H9 (cell line): ENCODE data around the gene CNBP. TPM values are rescaled to one million over a fixed set of nuclear protein-coding genes. Genes with fewer than 3 reads are reported as not detected.

Experiments
- DNase-seq: peaks from one replicate; pipeline ENCODE4 v3.0.0-alpha.2; 2017
- H2AFZ ChIP-seq: one replicate; pipeline ENCODE4 v1.6.1; 2013; ENCODE audit warnings: mild to moderate bottlenecking, low read length, control low read depth, moderate library complexity
- H2AK5ac ChIP-seq: 2 replicates; pipeline ENCODE4 v1.6.1; 2013; ENCODE audit warnings: low read length, control low read depth, mixed read lengths; ENCODE audit not compliant: insufficient read length
- H2BK120ac ChIP-seq: one replicate; pipeline ENCODE4 v1.6.1; 2013; ENCODE audit warnings: low read depth, mild to moderate bottlenecking, low read length, control low read depth, inconsistent platforms; ENCODE audit not compliant: poor library complexity, severe bottlenecking
- H2BK12ac ChIP-seq: 2 replicates; pipeline ENCODE4 v1.6.1; 2013; ENCODE audit warnings: low read length, control low read depth, mixed read lengths, low read depth; ENCODE audit not compliant: insufficient read length
- H2BK15ac ChIP-seq: 2 replicates; pipeline ENCODE4 v1.6.1; 2013; ENCODE audit warnings: low read depth, low read length, control low read depth
- H2BK20ac ChIP-seq: one replicate; pipeline ENCODE4 v1.6.1; 2013; ENCODE audit warnings: low read depth, mild to moderate bottlenecking, low read length, control low read depth, inconsistent platforms; ENCODE audit not compliant: poor library complexity, severe bottlenecking
- H2BK5ac ChIP-seq: 2 replicates; pipeline ENCODE4 v1.6.1; 2013; ENCODE audit warnings: low read length, control low read depth, mixed read lengths; ENCODE audit not compliant: insufficient read length
- H3K14ac ChIP-seq: 2 replicates; pipeline ENCODE4 v1.6.1; 2013; ENCODE audit warnings: low read length, control low read depth; ENCODE audit not compliant: insufficient read depth
- H3K18ac ChIP-seq: 2 replicates; pipeline ENCODE4 v1.6.1; 2013; ENCODE audit warnings: low read depth, mild to moderate bottlenecking, mixed read lengths, low read length, control low read depth; ENCODE audit not compliant: insufficient read length
- H3K23ac ChIP-seq: 2 replicates; pipeline ENCODE4 v1.6.1; 2013; ENCODE audit warnings: low read length, control low read depth, mixed read lengths, low read depth; ENCODE audit not compliant: insufficient read length
- H3K23me2 ChIP-seq: 2 replicates; pipeline ENCODE4 v1.6.1; 2013; ENCODE audit warnings: low read depth, mild to moderate bottlenecking, mixed read lengths, low read length, control low read depth; ENCODE audit not compliant: insufficient read length, poor library complexity, severe bottlenecking
- H3K27ac ChIP-seq: 2 replicates; pipeline ENCODE4 v1.5.1; 2013; ENCODE audit warnings: low read length, control low read depth, mixed read lengths, low read depth; ENCODE audit not compliant: insufficient read length
- H3K27me3 ChIP-seq: 2 replicates; pipeline ENCODE4 v1.6.1; 2013; ENCODE audit warnings: low read length, control low read depth, inconsistent platforms; ENCODE audit not compliant: insufficient read depth
- H3K4ac ChIP-seq: 2 replicates; pipeline ENCODE4 v1.6.1; 2013; ENCODE audit warnings: low read depth, mild to moderate bottlenecking, control low read depth, inconsistent platforms, low read length, moderate library complexity
- H3K4me1 ChIP-seq: 2 replicates; pipeline ENCODE4 v1.6.1; 2013; ENCODE audit warnings: low read length, control low read depth, inconsistent platforms; ENCODE audit not compliant: insufficient read depth
- H3K4me2 ChIP-seq: 2 replicates; pipeline ENCODE4 v1.6.1; 2013; ENCODE audit warnings: low read length, control low read depth, mixed read lengths; ENCODE audit not compliant: insufficient read length, insufficient read depth
- H3K56ac ChIP-seq: 2 replicates; pipeline ENCODE4 v1.6.1; 2013; ENCODE audit warnings: low read depth, mild to moderate bottlenecking, mixed read lengths, low read length, control low read depth; ENCODE audit not compliant: insufficient read length
- H3K79me1 ChIP-seq: 2 replicates; pipeline ENCODE4 v1.6.1; 2013; ENCODE audit warnings: low read depth, mild to moderate bottlenecking, moderate library complexity, low read length, control low read depth, inconsistent platforms; ENCODE audit not compliant: insufficient read depth, poor library complexity, severe bottlenecking
- H3K79me2 ChIP-seq: 2 replicates; pipeline ENCODE4 v1.6.1; 2013; ENCODE audit warnings: low read length, control low read depth, inconsistent platforms; ENCODE audit not compliant: insufficient read depth
- H3K9ac ChIP-seq: 2 replicates; pipeline ENCODE4 v1.6.1; 2013; ENCODE audit warnings: low read length, control low read depth, mixed read lengths; ENCODE audit not compliant: insufficient read length; ENCODE audit errors: extremely low read depth
- H3K9me3 ChIP-seq: one replicate; pipeline ENCODE4 v1.6.1; 2013; ENCODE audit warnings: low read depth, low read length, inconsistent platforms; ENCODE audit not compliant: control insufficient read depth
- H3T11ph ChIP-seq: one replicate; pipeline ENCODE4 v1.6.1; 2013; ENCODE audit warnings: mild to moderate bottlenecking, low read length, control low read depth, inconsistent platforms
- H4K20me1 ChIP-seq: one replicate; pipeline ENCODE4 v1.6.1; 2013; ENCODE audit not compliant: control insufficient read depth, insufficient read length, insufficient read depth
- H4K5ac ChIP-seq: 2 replicates; pipeline ENCODE4 v1.6.1; 2013; ENCODE audit warnings: low read depth, mild to moderate bottlenecking, mixed read lengths, low read length, control low read depth; ENCODE audit not compliant: insufficient read length
- H4K8ac ChIP-seq: replicated peaks from 2 replicates; pipeline ENCODE4 v1.6.1; 2013; ENCODE audit warnings: low read length, control low read depth, mixed read lengths, low read depth; ENCODE audit not compliant: insufficient read length
- H4K91ac ChIP-seq: 2 replicates; pipeline ENCODE4 v1.6.1; 2013; ENCODE audit warnings: low read depth, mild to moderate bottlenecking, moderate library complexity, mixed read lengths, low read length, control low read depth; ENCODE audit not compliant: insufficient read length
- H3K27ac Mint-ChIP-seq, 3 experiments: 2 replicates in 2 of 3; 3 replicates in 1 of 3; pipeline ENCODE4 v1.8.0; 2020 to 2021; ENCODE audit warnings: mixed read lengths in 3 of 3, mild to moderate bottlenecking in 1 of 3, moderate library complexity in 1 of 3
- H3K27me3 Mint-ChIP-seq: 2 replicates; pipeline ENCODE4 v1.8.0; 2021; ENCODE audit warnings: low read depth, mild to moderate bottlenecking, moderate library complexity, mixed read lengths
- H3K36me3 Mint-ChIP-seq, 3 experiments: 2 replicates in 2 of 3; 3 replicates in 1 of 3; pipeline ENCODE4 v1.8.0; 2020 to 2021; ENCODE audit warnings: low read depth in 3 of 3, mixed read lengths in 3 of 3; ENCODE audit not compliant: insufficient read depth in 1 of 3
- H3K4me1 Mint-ChIP-seq, 2 experiments: 2 replicates each; pipeline ENCODE4 v1.8.0; 2020; ENCODE audit warnings: mixed read lengths in 2 of 2
- H3K4me3 Mint-ChIP-seq, 2 experiments: 2 replicates in 1 of 2; 3 replicates in 1 of 2; pipeline ENCODE4 v1.8.0; 2020 to 2021; ENCODE audit warnings: mild to moderate bottlenecking in 2 of 2, mixed read lengths in 2 of 2, moderate library complexity in 1 of 2
- H3K9me3 Mint-ChIP-seq, 2 experiments: 2 replicates in 1 of 2; 3 replicates in 1 of 2; pipeline ENCODE4 v1.8.0; 2020; ENCODE audit warnings: mild to moderate bottlenecking in 2 of 2, mixed read lengths in 2 of 2, moderate library complexity in 1 of 2
- WGBS: extraction: QIAGEN DNeasy Blood & Tissue Kit; methylation state at CpG from one replicate; pipeline ENCODE4 v1.1.7; 2013; ENCODE audit warnings: missing lambda C conversion rate, low lambda C conversion rate, mixed read lengths; ENCODE audit not compliant: insufficient read length; ENCODE audit errors: extremely low coverage; 5-methylcytosine and 5-hydroxymethylcytosine counted together
- total RNA-seq: library from RNA; stranded (reverse); gene quantifications from 2 replicates; pipeline ENCODE4 v1.2.1, GENCODE V29; 2021
- TF ChIP-seq, protein P1 (sequence below): fragments of 200-600 bp; sonication (generic); conservative IDR thresholded peaks from 3 replicates; pipeline ENCODE4 v1.8.0; 2021; ENCODE audit warnings: antibody characterized with exemption, mild to moderate bottlenecking

The CNBP gene
- total RNA-seq, 1 experiment from 2014 or later = 433 TPM

DNA sequence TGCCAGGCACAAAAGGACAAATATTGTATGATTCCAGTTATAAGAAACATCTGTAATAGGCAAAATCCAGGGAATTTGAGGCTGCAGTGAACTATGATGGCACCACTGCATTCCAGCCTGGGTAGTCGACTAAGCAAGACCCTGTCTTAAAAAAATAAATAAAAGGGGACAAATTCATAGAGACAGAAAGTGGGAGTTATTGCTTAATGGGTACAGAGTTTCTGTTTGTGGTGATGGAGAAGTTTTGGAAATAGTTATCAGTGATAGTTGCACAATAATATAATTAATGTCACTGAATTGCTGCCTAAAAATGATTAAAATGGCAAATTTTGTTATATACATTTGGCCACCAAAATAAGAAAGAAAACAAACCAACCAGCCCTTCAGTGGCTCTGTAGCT is 27.6 kb upstream of the CNBP start:
- H3K9ac ChIP-seq = no peak overlapping the region
- H3K4me2 ChIP-seq = no peak overlapping the region

More for the DNA sequence above, 27.6 kb upstream of the CNBP start:
- no peaks in the 10 kb centered on the region for H3K9me3 Mint-ChIP-seq
- no peak overlapping the region for H4K91ac ChIP-seq
- H3K4ac ChIP-seq = no peak overlapping the region
- H2BK5ac ChIP-seq = no peak overlapping the region
- no peak overlapping the region for H4K8ac ChIP-seq
- H3K14ac ChIP-seq = no peak overlapping the region
- H3K79me2 ChIP-seq = no peaks in the 10 kb centered on the region
- no peak overlapping the region for H4K5ac ChIP-seq
- WGBS = no CpG with 5 or more reads among the region's 1 CpG
- no peaks in the 10 kb centered on the region for H3K79me1 ChIP-seq
- H3K9me3 ChIP-seq = no peaks in the 10 kb centered on the region
- H3K4me1 Mint-ChIP-seq = no peaks in the 10 kb centered on the region
- H3K4me3 Mint-ChIP-seq = no peak overlapping the region
- no peak overlapping the region for H2AFZ ChIP-seq
- H3K27me3 Mint-ChIP-seq = no peaks in the 10 kb centered on the region
- H4K20me1 ChIP-seq = no peaks in the 10 kb centered on the region
- H2BK15ac ChIP-seq = no peak overlapping the region
- no peak overlapping the region for H3K27ac ChIP-seq
- no peaks in the 10 kb centered on the region for H3K27me3 ChIP-seq
- H2BK20ac ChIP-seq = no peak overlapping the region
- H3T11ph ChIP-seq = no peak overlapping the region
- H3K23ac ChIP-seq = no peak overlapping the region
- TF ChIP-seq, protein P1, sequence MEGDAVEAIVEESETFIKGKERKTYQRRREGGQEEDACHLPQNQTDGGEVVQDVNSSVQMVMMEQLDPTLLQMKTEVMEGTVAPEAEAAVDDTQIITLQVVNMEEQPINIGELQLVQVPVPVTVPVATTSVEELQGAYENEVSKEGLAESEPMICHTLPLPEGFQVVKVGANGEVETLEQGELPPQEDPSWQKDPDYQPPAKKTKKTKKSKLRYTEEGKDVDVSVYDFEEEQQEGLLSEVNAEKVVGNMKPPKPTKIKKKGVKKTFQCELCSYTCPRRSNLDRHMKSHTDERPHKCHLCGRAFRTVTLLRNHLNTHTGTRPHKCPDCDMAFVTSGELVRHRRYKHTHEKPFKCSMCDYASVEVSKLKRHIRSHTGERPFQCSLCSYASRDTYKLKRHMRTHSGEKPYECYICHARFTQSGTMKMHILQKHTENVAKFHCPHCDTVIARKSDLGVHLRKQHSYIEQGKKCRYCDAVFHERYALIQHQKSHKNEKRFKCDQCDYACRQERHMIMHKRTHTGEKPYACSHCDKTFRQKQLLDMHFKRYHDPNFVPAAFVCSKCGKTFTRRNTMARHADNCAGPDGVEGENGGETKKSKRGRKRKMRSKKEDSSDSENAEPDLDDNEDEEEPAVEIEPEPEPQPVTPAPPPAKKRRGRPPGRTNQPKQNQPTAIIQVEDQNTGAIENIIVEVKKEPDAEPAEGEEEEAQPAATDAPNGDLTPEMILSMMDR = no peak
- H3K27ac Mint-ChIP-seq = no peak overlapping the region; a peak in 1 of 7 replicates
- H2BK12ac ChIP-seq = no peak overlapping the region
- DNase-seq = no peak
- no peak overlapping the region for H2BK120ac ChIP-seq
- no peak overlapping the region for H3K56ac ChIP-seq
- H3K36me3 Mint-ChIP-seq = no peaks in the 10 kb centered on the region
- no peak overlapping the region for H3K18ac ChIP-seq
- H3K4me1 ChIP-seq = no peaks in the 10 kb centered on the region
- no peaks in the 10 kb centered on the region for H3K23me2 ChIP-seq
- H2AK5ac ChIP-seq = no peak overlapping the region
